HG03439 (cell line): ENCODE data around the gene ACSM6.
"Not testable (repeated sequence)": the region's sequence is repeated elsewhere in the genome, so short reads cannot be mapped to it uniquely, and the experiment has no call there.

Experiments used
- ATAC-seq: cut with Tn5 transposase; IDR thresholded peaks from one replicate; pipeline ENCODE4 v1.9.1; 2021; ENCODE audit warnings: mild to moderate bottlenecking, moderate library complexity; ENCODE audit not compliant: unreplicated experiment

ACSM6 gene

DNA sequence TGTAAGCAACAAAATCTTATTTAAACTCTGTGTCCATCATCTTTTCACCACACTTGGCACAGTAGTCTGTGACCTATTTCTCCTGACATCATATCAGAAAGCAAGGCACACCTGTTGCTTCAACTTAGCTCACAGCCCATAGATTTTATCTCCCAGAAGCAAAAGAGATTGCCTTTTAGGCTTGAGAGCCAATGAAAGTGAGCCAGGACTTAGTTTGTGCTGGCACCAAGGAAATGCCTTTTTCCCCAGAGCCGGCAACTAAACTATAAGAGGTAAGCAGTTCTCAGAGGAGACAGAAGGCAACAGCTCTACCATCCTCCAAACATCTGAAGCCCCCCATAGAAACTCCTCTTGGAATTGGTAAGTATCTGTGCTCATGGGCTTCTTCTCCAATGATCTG is at the start of gene ACSM6:
Gene ACSM6 (plus strand): TSS at position 295 of the 400 bp plus-strand sequence. CDS start 248 bp downstream, outside the sequence.
- ATAC-seq = no peak

DNA sequence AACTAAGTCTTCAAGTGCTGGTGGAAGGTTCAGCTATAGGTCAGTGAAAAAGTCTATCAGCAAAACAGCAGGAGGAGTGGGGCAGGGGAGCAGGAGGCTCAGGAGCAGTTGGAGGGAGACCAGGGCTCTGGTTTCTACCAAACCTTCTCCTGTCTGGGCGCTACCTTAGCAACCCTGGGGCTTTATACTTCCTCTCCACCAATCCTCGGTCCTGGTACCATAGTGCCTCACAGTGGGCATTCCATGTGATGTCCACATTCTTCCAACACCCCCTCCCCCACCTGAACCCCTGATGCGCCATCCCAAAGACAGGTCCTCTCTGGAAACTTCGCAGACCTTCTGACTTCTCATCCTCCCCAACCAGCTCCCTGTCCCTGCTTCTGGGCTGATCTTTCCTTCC is 25.3 kb upstream of the ACSM6 start:
- ATAC-seq = no peak

- no peak for ATAC-seq
Observed at GRCh38 chr10:95169522-95169921, 24.5 kb upstream of the ACSM6 start.

GRCh38 chr10:95170790-95171189 is 23.2 kb upstream of the ACSM6 start:
- no peak for ATAC-seq

- no peak for ATAC-seq
Observed at GRCh38 chr10:95171336-95171735, 22.7 kb upstream of the ACSM6 start.

DNA sequence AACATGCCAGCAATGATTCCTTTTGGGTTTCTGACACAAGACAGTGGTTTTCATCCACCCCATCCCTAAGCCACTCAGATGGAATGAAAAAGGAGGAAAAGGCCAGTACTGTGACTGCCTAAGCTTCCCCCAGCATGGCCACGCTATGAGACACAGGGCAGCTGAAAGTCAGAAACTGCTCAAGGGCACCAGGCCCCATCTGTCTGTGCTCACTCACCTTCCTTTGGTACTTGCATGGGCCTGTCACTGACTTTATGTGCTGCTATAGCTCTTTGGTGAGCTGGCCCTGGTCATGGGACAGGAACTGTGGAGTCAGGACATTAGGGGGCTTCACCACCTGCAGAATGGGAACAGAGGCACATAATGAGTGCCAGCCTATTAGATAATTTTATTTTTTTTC is 21.2 kb upstream of the ACSM6 start:
- ATAC-seq = no peak

- ATAC-seq = no peak
Observed at GRCh38 chr10:95176101-95176500, 17.9 kb upstream of the ACSM6 start.

DNA sequence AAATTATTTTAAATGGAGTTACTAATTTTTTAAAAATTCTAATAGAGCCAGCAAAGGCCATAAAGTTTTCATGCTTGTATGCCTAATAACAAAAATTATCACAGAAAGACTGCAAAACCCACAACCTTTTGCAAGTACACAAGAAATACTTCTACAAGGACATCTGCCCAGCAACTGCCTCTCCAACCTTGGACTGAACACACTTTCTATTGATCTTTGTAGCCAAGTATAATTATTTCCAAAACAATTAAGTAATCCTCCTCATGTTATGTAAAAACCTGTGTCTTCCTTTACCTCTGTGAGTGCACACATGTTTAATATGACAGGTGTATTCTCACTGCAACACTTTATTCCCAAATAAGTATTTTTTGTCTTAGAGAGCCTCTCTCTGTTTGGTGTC is 16.6 kb upstream of the ACSM6 start:
- ATAC-seq = no peak

- no peak for ATAC-seq
Observed at GRCh38 chr10:95178266-95178665, 15.8 kb upstream of the ACSM6 start.

DNA sequence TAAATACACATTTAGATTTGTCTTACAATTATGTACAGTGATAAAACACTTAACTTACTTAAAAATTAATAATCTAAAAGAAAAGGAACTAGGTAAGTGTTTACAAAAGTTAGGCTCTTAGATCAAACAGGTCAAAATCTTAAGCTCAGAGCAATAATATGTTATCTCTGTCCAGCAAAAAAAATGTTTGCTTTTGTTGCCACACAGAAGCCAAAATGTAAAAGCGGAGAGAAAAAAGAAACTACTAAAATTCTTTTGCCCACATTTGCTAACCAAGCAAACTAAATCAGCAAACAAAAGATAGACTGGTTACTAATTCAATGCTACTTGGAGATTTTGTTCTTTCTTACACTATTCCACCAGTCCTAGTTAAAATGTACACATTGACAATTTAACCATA is 15.2 kb upstream of the ACSM6 start:
- no peak for ATAC-seq

DNA sequence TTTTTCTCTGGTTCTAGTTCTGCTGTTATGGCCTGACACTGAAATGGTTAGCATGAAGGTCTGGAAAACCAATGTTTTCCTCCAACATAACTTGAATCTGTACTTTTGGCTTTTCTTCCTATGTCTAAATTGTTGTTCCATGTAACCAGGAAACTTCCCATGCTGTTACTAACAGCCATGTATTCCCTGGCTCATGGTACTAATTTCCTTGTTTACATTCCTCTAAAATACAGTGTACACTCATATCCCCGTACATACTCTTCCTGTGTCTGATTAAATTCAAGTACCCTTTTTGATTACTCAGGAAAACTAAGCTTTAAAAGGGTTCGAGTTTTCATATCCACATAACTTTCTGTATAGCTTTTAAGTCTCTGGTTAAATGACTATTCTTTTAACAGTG is 12.3 kb upstream of the ACSM6 start:
- ATAC-seq = no peak

DNA sequence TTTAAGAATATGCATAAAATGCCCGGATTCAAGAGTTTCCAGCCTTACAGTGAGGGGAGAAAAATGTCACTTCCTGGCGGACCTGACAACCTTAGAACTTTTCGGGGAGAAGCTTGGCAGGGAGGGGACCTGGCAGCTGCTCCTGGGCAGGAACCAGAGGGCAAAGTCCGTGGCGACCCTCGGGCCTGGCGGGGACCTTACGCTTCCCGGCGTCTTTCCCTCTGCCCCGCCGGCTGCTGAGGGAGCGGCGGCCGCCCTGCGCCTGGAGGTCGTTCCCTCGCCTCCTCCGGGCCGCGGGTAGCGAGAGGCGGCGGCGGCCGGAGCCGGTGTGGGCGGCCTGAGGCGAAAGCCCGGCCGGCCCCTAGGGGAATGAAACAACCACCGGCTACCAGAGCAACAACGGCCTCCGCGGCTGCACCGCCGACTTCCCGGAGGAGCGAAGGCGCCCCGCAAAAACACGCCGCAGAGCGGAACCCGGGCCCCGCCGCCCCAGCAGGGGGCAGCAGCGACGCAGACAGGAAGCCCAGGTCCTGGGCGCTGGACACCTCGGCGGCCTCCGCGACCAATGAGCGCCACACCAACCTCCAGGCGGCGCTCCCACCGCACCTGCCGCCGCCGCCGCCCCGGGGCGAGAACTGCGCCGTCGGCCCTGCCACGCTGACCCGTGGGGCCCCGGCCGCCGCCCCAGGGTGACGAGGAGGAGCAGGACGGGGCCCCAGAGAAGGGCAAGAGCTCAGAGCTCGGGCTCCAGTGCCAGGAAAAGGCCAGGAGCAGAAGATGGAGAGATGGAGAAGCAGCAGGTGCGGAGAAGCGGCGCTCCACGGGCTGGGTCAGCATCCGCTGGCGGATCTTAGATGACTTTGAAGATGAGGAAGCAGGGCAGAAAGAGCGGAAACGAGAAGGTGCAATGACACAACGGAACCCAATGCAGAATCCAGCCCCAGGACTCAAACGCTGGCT is 10.5 kb upstream of the ACSM6 start:
- peak; percentile 96 for ATAC-seq

DNA sequence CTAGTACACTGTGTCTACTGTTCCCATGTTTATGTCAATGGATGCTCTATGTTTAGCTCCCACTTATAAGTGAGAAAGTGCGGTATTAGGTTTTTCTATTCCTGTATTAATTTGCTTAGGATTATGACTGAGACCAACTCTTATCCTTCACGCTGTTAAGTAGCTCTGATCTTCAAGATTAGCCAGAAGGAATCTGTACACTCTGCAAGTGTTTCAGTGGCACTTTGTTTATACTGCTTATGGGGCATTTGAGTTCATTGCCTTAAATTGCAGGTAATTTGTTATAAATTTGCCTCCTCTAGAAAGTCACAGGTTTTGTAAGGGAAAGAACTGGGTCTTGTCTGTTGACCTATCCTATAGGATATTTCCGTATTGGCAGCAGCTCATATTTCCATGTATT is 6.4 kb upstream of the ACSM6 start:
- no peak for ATAC-seq

DNA sequence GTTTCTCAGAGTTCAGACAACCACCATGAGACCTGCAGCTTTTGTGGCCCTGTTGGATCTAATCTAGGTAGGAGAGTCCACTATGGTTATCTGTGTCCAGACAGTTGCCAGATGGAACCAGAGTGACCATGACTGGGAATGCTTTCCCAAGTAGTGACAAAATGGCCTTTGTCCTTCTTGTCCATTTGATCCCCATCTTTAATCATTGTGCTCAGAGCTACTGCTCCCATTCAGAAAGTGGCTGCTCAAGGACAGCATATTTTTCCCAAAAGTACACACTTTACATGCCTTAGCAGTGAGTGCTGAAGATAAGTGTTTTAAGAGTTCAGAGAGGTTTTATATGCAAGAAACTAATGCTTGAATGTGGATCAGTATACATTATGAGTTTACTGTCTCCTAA is 5.4 kb upstream of the ACSM6 start:
- no peak for ATAC-seq

DNA sequence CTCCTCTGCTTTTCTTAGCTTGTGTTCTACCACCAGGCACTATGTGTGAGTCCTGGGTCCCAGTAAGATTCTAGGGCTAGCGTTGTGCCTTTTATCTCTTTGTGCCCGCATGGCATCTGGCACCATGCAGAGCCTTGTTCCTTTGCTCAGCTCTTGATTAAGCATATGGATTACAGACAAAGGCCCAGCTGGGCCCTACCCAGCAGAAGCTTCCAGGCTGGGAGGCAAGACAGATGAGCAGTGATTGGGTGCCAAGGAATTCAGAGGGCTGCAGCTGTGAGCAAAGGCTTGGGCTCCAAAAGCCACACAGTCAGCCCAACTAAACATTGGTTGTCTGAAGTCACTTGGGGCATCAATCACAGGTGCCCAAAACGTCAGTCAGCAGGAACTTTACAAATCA is 2.0 kb downstream of the ACSM6 start:
- no peak for ATAC-seq

GRCh38 chr10:95201736-95202135 is 7.7 kb downstream of the ACSM6 start:
- no peak for ATAC-seq

DNA sequence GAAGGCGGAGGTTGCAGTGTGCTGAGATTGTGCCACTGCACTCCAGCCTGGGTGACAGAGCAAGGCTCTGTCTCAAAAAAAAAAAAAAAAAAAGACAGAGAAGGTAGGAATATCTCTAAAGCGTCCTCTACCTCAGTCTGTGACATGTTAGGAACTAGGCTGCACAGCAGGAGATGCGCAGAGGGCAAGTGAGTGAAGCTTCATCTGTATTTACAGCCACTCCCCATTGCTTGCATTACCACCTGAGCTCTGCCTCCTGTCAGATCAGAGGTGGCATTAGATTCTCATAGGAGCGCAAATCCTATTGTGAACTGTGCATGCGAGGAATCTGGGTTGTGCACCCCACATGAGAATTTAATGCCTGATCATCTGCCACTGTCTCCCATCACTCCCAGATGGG is 8.8 kb downstream of the ACSM6 start:
- not testable (repeated sequence) for ATAC-seq

GRCh38 chr10:95208702-95209391 is 14.8 kb downstream of the ACSM6 start:
- ATAC-seq = no peak

DNA sequence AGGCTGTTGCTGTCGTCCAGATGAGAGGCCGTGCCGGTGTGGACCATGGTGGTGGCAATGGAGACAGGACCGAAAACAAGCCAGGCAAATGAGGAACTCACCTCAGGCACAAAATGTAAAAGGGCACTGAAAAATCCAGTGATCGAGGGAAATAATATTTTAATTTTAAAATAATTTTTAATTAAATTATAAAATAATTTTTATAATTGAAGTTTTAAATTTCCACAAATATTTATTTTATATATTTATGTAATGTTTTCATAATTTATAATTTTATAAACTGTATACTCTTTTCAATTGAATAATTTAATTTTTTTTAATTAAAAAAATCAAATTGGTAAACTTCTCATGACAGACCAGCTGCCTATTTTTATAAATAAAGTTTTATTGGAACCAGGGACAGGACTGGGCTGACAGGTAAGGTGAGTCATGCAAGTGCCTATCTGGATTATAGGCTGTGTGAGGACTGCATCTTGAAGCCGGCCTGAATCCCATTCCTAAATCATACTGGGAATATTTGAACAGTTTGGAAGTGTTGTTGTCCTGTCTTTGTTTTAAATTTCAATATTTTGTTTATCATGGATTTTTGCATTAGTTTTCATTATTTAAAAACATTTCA is 15.6 kb downstream of the ACSM6 start:
- ATAC-seq = no peak

- ATAC-seq = no peak
Observed at GRCh38 chr10:95211606-95212279, 17.7 kb downstream of the ACSM6 start.

DNA sequence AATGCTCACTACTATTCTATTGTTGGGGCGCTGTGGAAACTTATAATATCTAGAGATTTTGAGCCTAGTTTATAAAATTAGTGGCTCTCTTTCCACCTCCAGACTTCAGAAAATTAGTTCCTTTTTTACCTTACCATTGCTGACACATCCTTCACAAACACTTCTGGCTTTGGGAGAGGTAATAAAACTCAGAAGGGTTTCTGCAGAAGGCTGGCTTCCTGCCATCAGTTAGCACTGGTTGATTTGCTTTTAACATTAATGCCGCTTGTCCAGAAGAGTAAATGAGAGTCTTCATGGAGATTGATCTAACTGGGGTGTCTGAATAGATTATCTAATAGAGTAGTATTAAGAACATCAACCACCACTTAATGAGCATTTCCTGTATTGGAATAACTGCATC is 20.3 kb downstream of the ACSM6 start:
- no peak for ATAC-seq
